NCI-H1417 treated with DMSO at 0.1 percent for 48 hours (cell line): ENCODE data around the gene ARHGEF37.
"Not testable (repeated sequence)": the region's sequence is repeated elsewhere in the genome, so short reads cannot be mapped to it uniquely, and the experiment has no call there.

Experiments used
- DNase-seq: peaks from one replicate; lab custom pipeline; 2025; lab: John Stamatoyannopoulos, UW

Gene ARHGEF37

DNA sequence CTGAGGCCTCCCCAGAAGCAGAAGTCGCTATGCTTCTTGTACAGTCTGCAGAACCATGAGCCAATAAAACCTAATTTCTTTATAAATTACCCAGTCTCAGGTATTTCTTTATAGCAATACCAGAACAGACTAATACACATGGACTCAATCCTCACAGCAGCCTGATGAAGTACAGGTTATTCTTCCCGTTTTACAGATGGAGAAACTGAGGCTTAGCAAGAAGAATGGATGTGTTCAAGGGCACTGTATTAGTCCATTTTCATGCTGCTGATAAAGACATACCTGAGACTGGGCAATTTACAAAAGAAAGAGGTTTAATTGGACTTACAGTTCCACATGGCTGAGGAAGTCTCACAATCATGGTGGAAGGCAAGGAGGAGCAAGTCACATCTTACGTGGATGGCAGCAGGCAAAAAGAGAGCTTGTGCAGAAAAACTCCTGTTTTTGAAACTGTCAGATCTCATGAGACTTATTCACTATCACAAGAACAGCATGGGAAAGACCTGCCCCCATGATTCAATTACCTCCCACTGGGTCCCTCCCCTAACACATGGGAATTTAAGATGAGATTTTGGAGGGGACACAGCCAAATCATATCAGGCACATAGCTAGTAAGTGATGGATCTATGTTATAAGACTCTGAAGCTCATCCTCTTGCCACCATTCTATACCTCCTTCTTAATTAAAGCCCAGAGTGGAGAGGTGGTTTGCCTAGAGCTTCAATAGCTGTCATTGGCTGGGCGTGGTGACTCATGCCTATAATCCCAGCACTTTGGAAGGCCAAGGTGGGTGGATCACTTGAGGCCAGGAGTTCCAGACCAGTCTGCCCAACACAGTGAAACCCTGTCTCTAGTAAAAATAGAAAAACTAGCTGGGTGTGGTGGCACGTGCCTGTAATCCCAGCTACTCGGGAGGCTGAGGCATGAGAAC, 67.4 kb downstream of the ARHGEF37 start:
- DNase-seq, result not testable (repeated sequence)

DNA sequence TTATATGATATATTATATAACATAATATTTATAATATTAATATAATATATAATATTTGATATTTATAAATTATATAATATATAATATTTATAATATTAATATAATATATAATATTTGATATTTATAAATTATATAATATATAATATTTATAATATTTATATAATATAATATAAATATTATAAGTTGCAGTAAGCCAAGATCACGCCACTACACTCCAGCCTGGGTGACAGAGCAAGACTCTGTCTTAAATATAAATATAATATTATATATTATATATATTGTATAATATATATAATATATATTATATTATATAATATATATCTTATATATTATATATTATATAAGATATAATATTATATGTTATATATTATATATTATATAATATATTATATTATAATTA, 68.4 kb downstream of the ARHGEF37 start:
- DNase-seq, result not testable (repeated sequence)

DNA sequence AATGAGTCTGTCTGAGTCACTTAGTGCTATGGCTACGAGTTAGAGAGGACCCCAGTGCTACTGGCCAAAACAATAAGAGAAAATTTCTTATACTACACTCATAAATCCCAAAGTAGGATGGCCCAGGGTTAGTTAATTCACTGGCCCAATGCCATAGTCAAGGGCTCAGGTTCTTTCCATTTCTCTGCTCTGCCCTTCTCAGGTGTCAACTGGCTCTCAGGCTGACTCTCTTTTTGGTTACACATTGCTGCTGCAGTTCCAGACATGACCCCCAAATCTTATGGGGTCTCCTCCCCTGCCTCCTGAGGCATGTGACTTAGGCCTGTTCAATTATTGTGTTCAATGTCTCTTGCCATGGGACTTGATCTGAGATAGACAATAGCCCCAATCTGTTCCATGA, 70.4 kb downstream of the ARHGEF37 start:
- DNase-seq, result no peak

- DNase-seq, result no peak
These were observed 71.4 kb downstream of the ARHGEF37 start for GRCh38 chr5:149652697-149653096.

GRCh38 chr5:149654231-149654630, 72.9 kb downstream of the ARHGEF37 start:
- no peak for DNase-seq

DNA sequence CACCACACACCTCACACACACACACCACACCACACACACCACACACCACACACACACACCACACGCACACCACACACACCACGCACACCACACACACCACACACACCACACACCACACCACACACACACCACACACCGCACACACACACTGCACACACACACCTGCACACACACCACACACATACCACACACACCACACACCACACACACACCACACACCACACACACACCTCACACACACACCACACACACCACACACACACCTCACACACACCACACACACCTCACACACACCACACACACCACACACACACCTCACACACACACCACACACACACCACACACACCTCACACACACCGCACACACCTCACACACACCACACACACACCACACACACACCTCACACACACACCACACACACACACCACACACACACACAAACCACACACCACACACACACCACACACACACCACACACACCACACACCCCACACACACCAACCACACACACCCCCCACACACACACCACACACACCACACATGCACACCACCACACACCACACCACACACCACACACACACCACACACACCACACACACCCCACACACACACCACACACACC, 73.7 kb downstream of the ARHGEF37 start:
- DNase-seq, result no peak

DNA sequence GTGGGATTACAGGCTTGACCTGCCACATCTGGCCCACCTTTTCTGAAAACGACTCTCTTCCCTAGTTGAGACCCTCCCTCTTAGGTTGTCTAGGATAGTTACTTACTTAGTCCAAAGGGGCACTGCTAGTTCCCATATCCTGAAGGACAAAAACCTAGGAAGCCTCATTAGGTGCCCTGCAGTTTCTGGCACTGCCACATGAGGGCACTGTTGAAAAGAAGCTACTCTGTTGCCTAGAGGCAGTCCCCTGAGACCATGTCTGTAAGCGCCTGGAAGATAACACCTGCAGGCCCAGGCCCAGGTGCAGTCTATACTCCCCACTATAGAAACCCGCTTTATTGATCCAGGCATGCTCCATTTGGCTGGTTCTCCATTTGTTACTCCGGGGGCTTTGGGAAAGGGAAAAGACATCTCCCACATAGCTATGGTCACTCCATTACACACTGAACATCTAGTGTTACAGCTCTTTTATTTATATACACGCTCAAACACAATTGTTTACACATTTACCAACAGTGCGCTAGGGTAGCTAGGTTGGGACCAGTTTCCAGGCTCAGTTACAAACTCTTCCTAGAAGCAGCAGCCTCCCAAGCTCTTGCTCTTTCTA, 75.4 kb downstream of the ARHGEF37 start:
- no peak for DNase-seq

- no peak for DNase-seq
These were observed 76.0 kb downstream of the ARHGEF37 start for GRCh38 chr5:149657324-149657723.

- no peak for DNase-seq
These were observed 77.0 kb downstream of the ARHGEF37 start for GRCh38 chr5:149658299-149658698.

- DNase-seq, result no peak
These were observed 82.8 kb downstream of the ARHGEF37 start for GRCh38 chr5:149664083-149664482.

DNA sequence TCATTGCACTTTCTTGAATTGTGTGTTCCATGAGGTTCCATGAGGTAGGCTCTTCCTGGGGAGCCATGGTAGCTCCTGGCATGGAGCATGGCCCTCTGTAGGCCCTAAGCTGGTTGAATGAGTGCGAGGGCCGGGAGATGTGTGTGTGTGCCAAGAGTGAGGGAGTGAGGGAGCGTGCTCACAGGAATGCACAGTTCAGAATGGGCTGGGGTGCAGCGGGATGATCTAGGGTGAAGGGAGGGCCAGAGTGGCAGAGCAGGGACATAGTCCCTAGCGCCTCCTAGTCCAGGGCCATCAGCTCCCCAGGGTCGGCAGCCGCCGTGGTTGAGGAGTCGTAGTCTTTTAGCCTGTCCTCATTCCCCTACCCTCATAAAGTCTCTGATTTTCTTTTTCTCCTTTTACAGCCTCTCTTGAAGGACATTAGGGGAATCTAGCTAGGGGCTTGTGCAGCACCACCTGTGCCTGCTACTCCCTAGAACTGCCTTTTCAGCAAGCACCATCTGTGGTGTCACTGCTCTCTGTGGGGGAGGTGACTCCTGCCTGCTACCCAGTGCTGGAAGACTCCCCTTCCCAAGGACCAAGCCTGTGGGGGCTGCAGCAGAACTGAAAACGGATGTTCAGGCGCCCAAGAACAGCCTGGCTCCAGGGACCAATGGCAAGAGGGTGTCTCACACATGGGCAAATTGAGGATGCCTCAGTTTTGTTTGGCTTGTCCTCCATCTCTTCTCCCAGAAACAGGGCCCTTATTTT, 83.5 kb downstream of the ARHGEF37 start:
- DNase-seq, result no peak

GRCh38 chr5:149665416-149666175, 84.3 kb downstream of the ARHGEF37 start:
- no peak for DNase-seq

DNA sequence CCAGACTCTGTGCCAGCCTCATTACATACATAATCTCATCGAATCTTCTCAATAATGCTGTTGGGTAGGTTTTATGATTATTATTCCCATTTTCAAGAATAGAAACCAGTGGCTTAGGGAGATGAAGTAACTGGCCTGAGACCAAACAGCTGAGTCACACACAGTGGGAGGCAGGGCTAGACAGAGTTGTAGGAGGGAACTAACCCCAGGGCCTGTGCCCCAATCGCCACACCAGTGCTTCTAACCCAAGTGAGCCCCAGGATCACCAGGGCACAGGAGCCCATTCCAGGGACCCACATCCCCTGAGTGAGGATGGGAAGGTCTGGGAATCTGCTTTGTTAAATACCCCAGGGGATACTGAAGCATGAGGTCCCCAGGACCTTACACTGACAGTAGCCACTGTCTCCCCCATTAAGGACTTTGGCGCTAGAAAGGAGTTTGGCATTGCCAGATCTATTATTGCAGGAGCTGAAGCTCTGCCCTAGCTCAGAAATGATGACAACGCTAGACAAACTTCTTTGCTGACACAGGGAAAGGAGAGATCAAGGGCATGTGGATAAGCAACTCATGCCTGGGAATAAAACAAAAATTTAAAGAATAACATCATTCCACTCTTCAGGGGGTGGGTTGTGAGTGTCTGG, 85.0 kb downstream of the ARHGEF37 start:
- no peak for DNase-seq

DNA sequence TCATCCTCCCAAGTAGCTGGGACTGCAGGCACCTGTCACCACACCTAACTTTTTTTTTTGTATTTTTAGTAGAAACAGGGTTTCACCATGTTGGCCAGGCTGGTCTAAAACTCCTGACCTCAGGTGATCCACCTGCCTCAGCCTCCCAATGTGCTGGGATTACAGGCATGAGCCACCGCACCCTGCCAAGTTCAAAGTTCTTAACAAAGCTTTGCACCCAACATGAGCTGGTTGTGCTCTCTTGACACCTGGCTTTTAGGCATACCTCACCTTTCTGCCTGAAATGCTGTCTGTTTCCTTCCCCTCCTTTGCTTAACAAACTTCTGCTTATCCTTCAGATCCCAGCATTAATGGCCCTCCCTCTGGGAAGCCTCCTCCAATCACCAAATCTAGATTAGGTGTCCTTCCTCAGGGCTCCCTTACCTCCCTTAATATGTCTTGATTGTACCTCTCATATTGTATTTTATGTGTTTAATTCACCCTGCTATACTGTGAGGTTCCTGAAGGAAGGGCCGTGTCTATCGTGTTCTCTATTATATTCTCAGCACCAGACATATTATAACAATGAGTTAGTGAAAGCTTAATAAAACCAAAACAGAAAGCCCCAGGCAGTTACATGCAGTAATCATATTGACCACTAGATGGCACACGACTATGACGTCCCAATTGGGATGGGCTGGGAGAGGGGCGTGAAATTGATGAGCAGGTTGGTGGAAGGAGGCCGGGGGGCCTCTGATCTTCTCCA, 86.0 kb downstream of the ARHGEF37 start:
- no peak for DNase-seq

GRCh38 chr5:149667829-149668330, 86.6 kb downstream of the ARHGEF37 start:
- DNase-seq, result no peak

DNA sequence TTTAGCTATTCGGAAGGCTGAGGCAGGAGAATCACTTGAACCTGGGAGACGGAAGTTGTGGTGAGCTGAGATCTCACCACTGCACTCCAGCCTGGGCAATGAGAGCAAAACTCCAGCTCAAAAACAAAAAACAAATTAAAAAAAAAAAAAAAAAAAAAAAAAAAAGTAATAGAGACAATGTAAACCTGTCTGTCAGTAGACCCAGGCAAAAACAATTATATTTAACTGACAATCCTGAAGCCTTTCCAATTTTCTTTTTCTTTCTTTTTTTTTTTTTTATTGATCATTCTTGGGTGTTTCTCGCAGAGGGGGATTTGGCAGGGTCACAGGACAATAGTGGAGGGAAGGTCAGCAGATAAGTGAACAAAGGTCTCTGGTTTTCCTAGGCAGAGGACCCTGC, 88.0 kb downstream of the ARHGEF37 start:
- DNase-seq, result not testable (repeated sequence)

GRCh38 chr5:149671544-149671943, 90.2 kb downstream of the ARHGEF37 start:
- no peak for DNase-seq

DNA sequence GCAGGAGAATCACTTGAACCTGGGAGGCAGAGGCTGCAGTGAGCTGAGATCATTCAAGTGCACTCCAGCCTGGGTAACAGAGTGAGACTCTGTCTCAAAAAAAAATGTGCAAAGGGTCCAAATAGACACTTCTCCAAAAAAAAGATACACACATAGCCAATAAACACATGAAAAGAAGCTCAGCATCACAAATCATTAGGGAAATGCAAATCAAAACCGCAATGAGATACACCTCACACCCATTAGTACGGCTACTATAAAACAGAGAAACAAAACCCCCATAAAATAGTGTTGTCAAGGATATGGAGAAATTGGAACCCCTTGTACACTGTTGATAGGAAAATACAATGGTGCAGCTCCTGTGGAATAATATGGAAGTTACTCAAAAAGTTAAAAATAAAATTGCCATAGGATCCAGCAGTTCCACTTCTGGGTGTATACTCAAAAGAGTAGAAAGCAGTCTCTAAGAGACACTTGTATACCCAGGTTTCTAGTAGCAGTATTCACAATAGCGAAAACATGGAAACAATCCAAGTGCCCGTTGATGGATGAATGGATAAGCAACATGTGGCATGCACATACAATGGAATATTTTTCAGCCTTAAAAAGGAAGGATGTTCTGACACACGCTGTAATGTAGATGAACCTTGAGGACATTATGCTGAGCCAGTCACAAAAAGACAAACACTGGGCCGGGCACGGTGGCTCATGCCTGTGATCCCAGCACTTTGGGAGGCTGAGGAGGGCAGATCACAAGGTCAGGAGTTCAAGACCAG, 91.6 kb downstream of the ARHGEF37 start:
- no peak for DNase-seq

GRCh38 chr5:149674686-149675085, 93.4 kb downstream of the ARHGEF37 start:
- no peak for DNase-seq
